ENCODE measurements around the gene RPS27A. TPM values are rescaled to one million over a fixed set of nuclear protein-coding genes. Genes with fewer than 3 reads are reported as not detected.
A peak's percentile ranks its signal among the peaks of the same experiment; 100 is the strongest.
"Not testable (repeated sequence)": the region's sequence is repeated elsewhere in the genome, so short reads cannot be mapped to it uniquely, and the experiment has no call there.

The RPS27A gene
- 1,000 to 10,000 TPM in 1 of 2 donors, 100 to 1,000 TPM in 1; 549 to 1,805 TPM for total RNA-seq
- polyA plus RNA-seq (ENCODE audit: insufficient read length in 2 of 2), result 1,000 to 10,000 TPM; 1,078 to 1,106 TPM
- long read RNA-seq, donor 1, transcript RPS27A-201 (6 exons, 1,071 nt), result major isoform, 801 of 1,384 reads
- long read RNA-seq, donor 1, transcript RPS27A-208 (5 exons, 580 nt), result minor isoform, 21 of 1,384 reads
- long read RNA-seq, donor 1, transcript RPS27A-203 (5 exons, 796 nt), result minor isoform, 149 of 1,384 reads
- long read RNA-seq, donor 1, partial matches to known transcripts, result 130 of 1,384 reads
- long read RNA-seq, donor 1, other reads (novel, unspliced or antisense), result 274 of 1,384 reads
- long read RNA-seq, donor 2, transcript RPS27A-203 (5 exons, 796 nt), result minor isoform, 60 of 594 reads
- long read RNA-seq, donor 2, transcript RPS27A-208 (5 exons, 580 nt), result minor isoform, 9 of 594 reads
- long read RNA-seq, donor 2, transcript RPS27A-201 (6 exons, 1,071 nt), result major isoform, 378 of 594 reads
- long read RNA-seq, donor 2, partial matches to known transcripts, result 28 of 594 reads
- long read RNA-seq, donor 2, other reads (novel, unspliced or antisense), result 118 of 594 reads
- long read RNA-seq, donor 3, transcript RPS27A-201 (6 exons, 1,071 nt), result major isoform, 535 of 872 reads
- long read RNA-seq, donor 3, transcript RPS27A-208 (5 exons, 580 nt), result minor isoform, 10 of 872 reads
- long read RNA-seq, donor 3, transcript RPS27A-203 (5 exons, 796 nt), result minor isoform, 75 of 872 reads
- long read RNA-seq, donor 3, partial matches to known transcripts, result 55 of 872 reads
- long read RNA-seq, donor 3, other reads (novel, unspliced or antisense), result 195 of 872 reads
- long read RNA-seq, donor 4, transcript RPS27A-201 (6 exons, 1,071 nt), result major isoform, 3,598 of 5,595 reads
- long read RNA-seq, donor 4, transcript RPS27A-203 (5 exons, 796 nt), result minor isoform, 414 of 5,595 reads
- long read RNA-seq, donor 4, transcript RPS27A-207 (3 exons, 557 nt), result minor isoform, 11 of 5,595 reads
- long read RNA-seq, donor 4, transcript RPS27A-208 (5 exons, 580 nt), result minor isoform, 41 of 5,595 reads
- long read RNA-seq, donor 4, partial matches to known transcripts, result 468 of 5,595 reads
- long read RNA-seq, donor 4, other reads (novel, unspliced or antisense), result 1,057 of 5,595 reads

DNA sequence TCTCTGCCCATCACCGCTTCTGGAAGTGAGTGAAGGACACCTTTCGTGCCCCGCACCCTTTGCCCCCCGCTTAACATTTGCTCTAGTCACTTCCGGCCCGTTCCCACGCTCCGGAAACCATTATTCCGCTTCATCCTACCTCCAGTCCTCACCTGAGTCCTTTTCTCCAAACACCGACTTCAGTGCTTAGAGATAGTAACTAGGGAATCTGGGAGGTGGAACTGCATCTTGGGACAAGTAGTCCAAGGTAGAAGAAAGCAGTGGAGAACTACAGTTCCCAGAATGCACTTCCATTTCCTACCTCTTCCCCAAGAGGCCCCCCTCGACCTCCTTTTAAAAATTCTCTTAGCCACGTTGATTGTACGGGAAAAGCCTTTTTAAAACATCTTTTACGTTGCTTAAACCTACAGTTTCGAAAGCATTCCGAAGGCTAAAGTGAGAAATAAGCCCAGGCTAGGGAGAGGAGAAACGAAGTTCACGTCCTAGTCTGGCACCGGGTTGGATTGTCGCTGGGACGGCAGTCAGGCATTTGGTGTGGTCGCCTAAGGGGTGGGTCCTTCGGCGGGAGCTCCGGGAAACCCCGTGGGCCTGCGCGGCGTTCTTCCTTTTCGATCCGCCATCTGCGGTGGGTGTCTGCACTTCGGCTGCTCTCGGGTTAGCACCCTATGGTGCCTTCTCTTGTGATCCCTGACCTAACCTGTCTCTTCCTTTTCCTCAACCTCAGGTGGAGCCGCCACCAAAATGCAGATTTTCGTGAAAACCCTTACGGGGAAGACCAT is at the start of gene RPS27A, which contains the start of gene CLHC1:
TSS of gene RPS27A (plus strand) at position 605 of the 779 bp plus-strand sequence. CDS start at position 742, 137 bp downstream.
TSS of gene CLHC1 (minus strand) at position 210 of the 779 bp plus-strand sequence. CDS start 9,882 bp downstream, outside the sequence.
- H3K4me3 ChIP-seq (ENCODE audit: low read depth, low read length), result peak within 1 kb of the TSS; percentile 82
- under 1% methylated on average over 25 of the region's 37 CpGs for WGBS (ENCODE audit: insufficient coverage)

DNA sequence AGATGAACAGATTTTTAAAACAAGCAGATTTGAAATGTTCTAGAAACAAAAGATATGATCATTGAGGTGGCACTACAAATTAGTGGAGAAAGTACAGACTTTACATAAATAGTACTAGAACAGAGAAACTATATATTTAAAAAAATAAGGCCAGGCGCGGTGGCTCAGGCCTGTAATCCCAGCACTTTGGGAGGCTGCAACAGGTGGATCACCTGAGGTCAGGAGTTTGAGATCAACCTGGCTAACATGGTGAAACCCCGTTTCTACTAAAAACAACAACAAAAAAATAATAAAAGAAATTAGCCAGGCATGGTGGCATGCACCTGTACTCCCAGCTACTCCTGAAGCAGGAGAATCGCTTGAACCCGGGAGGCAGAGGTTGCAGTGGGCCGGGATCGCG is 45.7 kb upstream of the RPS27A start:
- not testable (repeated sequence) for DNase-seq (ENCODE audit: low read depth in 4 of 6, low spot score in 6 of 6); H3K36me3 ChIP-seq (ENCODE audit: control insufficient read depth, insufficient read depth, low read length); H3K4me1 ChIP-seq (ENCODE audit: control insufficient read depth, insufficient read depth, low read length); H3K4me3 ChIP-seq (ENCODE audit: low read depth, low read length); H3K27ac ChIP-seq (ENCODE audit: low read depth, low read length); H3K27me3 ChIP-seq (ENCODE audit: control insufficient read depth, insufficient read depth, low read length); H3K9me3 ChIP-seq (ENCODE audit: control insufficient read depth, insufficient read depth, low read length)
- 90% methylated on average over 2 of the region's 8 CpGs for WGBS (ENCODE audit: insufficient coverage)

More for the DNA sequence above, at the start of gene RPS27A, which contains the start of gene CLHC1:
- Histone ChIP-seq H3K36me3 (ENCODE audit: control insufficient read depth, insufficient read depth, low read length) (peaks cover 12% of the 10 kb centered on the region), H3K9me3 (ENCODE audit: control insufficient read depth, insufficient read depth, low read length) (no peaks in the 10 kb centered on the region), H3K4me1 (ENCODE audit: control insufficient read depth, insufficient read depth, low read length) (peaks cover 12% of the 10 kb centered on the region), H3K27ac (ENCODE audit: low read depth, low read length) (peak within 1 kb of the TSS; percentile 89), H3K27me3 (ENCODE audit: control insufficient read depth, insufficient read depth, low read length) (no peaks in the 10 kb centered on the region)
- DNase-seq (ENCODE audit: low read depth in 4 of 6, low spot score in 6 of 6), result peak; percentile 91 to 99 (median 95)

DNA sequence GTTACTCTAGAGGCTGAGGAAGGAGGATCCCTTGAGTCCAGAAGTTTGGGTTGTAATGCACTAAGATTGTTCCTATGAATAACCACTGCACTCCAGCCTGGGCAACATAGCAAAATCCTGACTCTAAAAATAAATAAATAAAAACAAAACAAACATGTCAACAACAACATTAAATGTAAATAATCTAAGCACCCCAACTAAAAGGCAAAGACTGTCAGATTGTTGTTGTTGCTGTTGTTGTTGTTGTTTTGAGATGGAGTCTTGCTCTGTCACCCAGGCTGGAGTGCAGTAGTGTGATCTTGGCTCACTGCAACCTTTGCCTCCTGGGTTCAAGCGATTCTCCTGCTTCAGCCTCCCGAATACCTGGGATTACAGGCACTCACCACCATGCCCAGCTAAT is 40.6 kb upstream of the RPS27A start:
- not testable (repeated sequence) for H3K4me3 ChIP-seq (ENCODE audit: low read depth, low read length); H3K4me1 ChIP-seq (ENCODE audit: control insufficient read depth, insufficient read depth, low read length); H3K27me3 ChIP-seq (ENCODE audit: control insufficient read depth, insufficient read depth, low read length); H3K36me3 ChIP-seq (ENCODE audit: control insufficient read depth, insufficient read depth, low read length); H3K9me3 ChIP-seq (ENCODE audit: control insufficient read depth, insufficient read depth, low read length); DNase-seq (ENCODE audit: low read depth in 4 of 6, low spot score in 6 of 6); H3K27ac ChIP-seq (ENCODE audit: low read depth, low read length)
- WGBS (ENCODE audit: insufficient coverage), result 100% methylated on average over 2 of the region's 2 CpGs

DNA sequence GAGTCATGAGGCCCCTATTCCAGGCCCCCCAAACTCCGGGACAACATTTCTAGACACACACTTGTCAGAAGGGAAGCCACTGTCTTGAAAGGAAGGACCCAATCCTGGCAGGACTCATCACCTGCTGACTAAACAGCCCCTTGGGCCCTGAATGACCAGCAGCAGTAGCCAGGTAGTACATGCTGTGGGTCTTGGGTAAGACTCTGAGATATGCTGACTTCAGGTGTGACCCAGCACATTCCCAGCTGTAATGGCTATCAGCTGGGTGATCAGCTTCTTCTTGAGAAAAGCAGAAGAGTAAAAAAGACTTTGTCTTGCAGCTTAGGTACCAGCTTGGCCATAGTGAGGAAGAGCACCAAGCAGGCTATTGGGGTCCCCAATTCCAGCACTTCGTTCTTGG is 36.0 kb upstream of the RPS27A start:
- H3K27ac ChIP-seq (ENCODE audit: low read depth, low read length), result no peak overlapping the region
- peaks cover 4% of the 10 kb centered on the region for H3K9me3 ChIP-seq (ENCODE audit: control insufficient read depth, insufficient read depth, low read length)
- no peaks in the 10 kb centered on the region for H3K4me1 ChIP-seq (ENCODE audit: control insufficient read depth, insufficient read depth, low read length)
- no peak for DNase-seq (ENCODE audit: low read depth in 4 of 6, low spot score in 6 of 6)
- no peaks in the 10 kb centered on the region for H3K27me3 ChIP-seq (ENCODE audit: control insufficient read depth, insufficient read depth, low read length)
- 100% methylated on average over 2 of the region's 2 CpGs for WGBS (ENCODE audit: insufficient coverage)
- no peak overlapping the region for H3K4me3 ChIP-seq (ENCODE audit: low read depth, low read length)
- H3K36me3 ChIP-seq (ENCODE audit: control insufficient read depth, insufficient read depth, low read length), result peaks cover 17% of the 10 kb centered on the region

DNA sequence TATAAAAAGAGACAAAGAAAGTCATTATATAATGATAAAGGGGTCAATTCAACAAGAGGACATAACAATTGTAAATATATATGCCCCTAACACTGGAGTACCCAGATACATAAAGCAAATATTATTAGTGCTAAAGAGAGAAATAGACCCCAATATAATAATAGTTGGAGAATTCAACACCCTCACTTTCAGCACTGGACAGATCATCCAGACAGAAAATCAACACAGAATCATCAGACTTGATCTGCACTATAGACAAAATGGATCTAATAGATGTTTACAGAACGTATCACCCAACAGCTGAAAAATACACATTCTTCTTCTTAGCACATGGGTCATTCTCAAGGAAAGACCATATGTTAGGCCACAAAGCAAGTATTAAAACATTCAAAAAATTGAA is 32.1 kb upstream of the RPS27A start:
- Histone ChIP-seq H3K4me3 (ENCODE audit: low read depth, low read length) (no peak overlapping the region), H3K27me3 (ENCODE audit: control insufficient read depth, insufficient read depth, low read length) (no peaks in the 10 kb centered on the region), H3K9me3 (ENCODE audit: control insufficient read depth, insufficient read depth, low read length) (peaks cover 10% of the 10 kb centered on the region), H3K36me3 (ENCODE audit: control insufficient read depth, insufficient read depth, low read length) (peaks cover 24% of the 10 kb centered on the region), H3K27ac (ENCODE audit: low read depth, low read length) (no peak overlapping the region), H3K4me1 (ENCODE audit: control insufficient read depth, insufficient read depth, low read length) (no peaks in the 10 kb centered on the region)
- WGBS (ENCODE audit: insufficient coverage), result no CpG with 5 or more reads among the region's 1 CpG
- no peak for DNase-seq (ENCODE audit: low read depth in 4 of 6, low spot score in 6 of 6)

DNA sequence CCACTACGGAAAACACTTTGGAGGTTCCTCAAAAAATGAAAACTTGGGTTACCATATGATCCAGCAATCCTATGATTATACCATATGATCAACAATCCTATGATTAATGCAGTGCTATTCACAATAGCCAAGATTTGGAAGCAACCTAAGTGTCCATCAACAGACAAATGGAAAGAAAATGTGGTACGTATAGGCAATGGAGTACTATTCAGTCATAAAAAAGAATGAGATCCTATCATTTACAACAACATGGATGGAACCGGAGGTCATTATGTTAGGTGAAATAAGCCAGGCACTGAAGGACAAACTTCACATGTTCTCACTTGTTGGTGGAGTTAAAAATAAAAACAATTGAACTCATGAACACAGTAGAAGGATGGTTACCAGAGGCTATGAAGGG is 28.0 kb upstream of the RPS27A start:
- no peaks in the 10 kb centered on the region for H3K27me3 ChIP-seq (ENCODE audit: control insufficient read depth, insufficient read depth, low read length)
- no peak for DNase-seq (ENCODE audit: low read depth in 4 of 6, low spot score in 6 of 6)
- H3K9me3 ChIP-seq (ENCODE audit: control insufficient read depth, insufficient read depth, low read length), result peaks cover 10% of the 10 kb centered on the region
- 100% methylated on average over 1 of the region's 3 CpGs for WGBS (ENCODE audit: insufficient coverage)
- H3K4me1 ChIP-seq (ENCODE audit: control insufficient read depth, insufficient read depth, low read length), result no peaks in the 10 kb centered on the region
- peaks cover 11% of the 10 kb centered on the region for H3K36me3 ChIP-seq (ENCODE audit: control insufficient read depth, insufficient read depth, low read length)
- H3K4me3 ChIP-seq (ENCODE audit: low read depth, low read length), result no peak overlapping the region
- no peak overlapping the region for H3K27ac ChIP-seq (ENCODE audit: low read depth, low read length)

DNA sequence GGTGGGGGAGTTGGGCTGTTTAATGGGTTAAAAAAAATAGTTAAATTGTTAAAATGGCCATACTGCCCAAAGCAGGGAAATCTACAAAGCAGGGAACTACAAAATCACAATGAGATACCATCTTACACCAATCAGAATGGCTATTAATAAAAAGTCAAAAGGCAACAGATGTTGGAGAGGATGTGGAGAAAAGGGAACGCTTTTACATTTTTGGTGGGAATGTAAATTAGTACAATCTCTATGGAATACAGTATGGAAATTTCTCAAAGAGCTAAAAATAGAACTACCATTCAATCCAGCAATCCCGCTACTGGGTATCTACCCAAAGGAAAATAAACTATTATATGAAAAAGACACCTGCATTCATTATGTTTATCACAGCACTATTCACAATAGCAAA is 27.5 kb upstream of the RPS27A start:
- no peak for DNase-seq (ENCODE audit: low read depth in 4 of 6, low spot score in 6 of 6)
- Histone ChIP-seq H3K27me3 (ENCODE audit: control insufficient read depth, insufficient read depth, low read length) (no peaks in the 10 kb centered on the region), H3K9me3 (ENCODE audit: control insufficient read depth, insufficient read depth, low read length) (peaks cover 10% of the 10 kb centered on the region), H3K4me1 (ENCODE audit: control insufficient read depth, insufficient read depth, low read length) (no peaks in the 10 kb centered on the region), H3K27ac (ENCODE audit: low read depth, low read length) (no peak overlapping the region), H3K4me3 (ENCODE audit: low read depth, low read length) (no peak overlapping the region), H3K36me3 (ENCODE audit: control insufficient read depth, insufficient read depth, low read length) (peaks cover 9% of the 10 kb centered on the region)
- WGBS (ENCODE audit: insufficient coverage), result no CpG with 5 or more reads among the region's 2 CpGs

DNA sequence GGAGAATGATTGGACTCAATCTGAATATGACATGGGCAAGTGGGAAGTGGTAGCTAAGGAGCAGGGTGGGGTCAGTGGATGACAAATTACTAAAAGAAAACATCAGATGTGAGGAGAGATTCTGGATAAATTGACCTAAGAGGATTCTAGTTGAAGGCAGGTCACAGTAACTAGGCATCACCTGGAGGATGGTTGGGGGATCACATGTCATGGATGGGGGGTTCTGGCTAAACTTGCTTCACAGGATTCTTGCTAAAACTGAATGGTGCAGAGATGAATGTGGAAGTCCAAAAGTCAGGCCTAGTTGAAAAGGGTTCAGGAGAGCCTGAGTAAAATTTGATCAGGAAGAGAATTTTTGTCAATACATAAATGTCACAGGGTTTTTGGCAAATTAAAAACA is 18.7 kb upstream of the RPS27A start:
- Histone ChIP-seq H3K4me3 (ENCODE audit: low read depth, low read length) (no peak overlapping the region), H3K4me1 (ENCODE audit: control insufficient read depth, insufficient read depth, low read length) (no peaks in the 10 kb centered on the region), H3K27me3 (ENCODE audit: control insufficient read depth, insufficient read depth, low read length) (no peaks in the 10 kb centered on the region), H3K27ac (ENCODE audit: low read depth, low read length) (no peak overlapping the region), H3K9me3 (ENCODE audit: control insufficient read depth, insufficient read depth, low read length) (no peaks in the 10 kb centered on the region), H3K36me3 (ENCODE audit: control insufficient read depth, insufficient read depth, low read length) (peaks cover 3% of the 10 kb centered on the region)
- DNase-seq (ENCODE audit: low read depth in 4 of 6, low spot score in 6 of 6), result no peak

All from spinal cord (tissue), 10 donors.